Peyer's patch (tissue), 4 donors: ENCODE results near the gene ZNF827.

ENCODE experiments used
- CTCF ChIP-seq, 6 experiments: fragments of 450-650 bp in 4 of 6; fragments of 200-600 bp in 2 of 6; sonication (generic) in 1 of 6; IDR thresholded peaks; one replicate each; pipeline ENCODE4 v1.5.1; 2017 to 2019; ENCODE audit warnings: antibody characterized with exemption in 6 of 6, mild to moderate bottlenecking in 3 of 6, moderate library complexity in 1 of 6
- POLR2A ChIP-seq, 2 donors: fragments of 450-650 bp; IDR thresholded peaks; one replicate each; pipeline ENCODE4 v1.5.1; 2017; ENCODE audit warnings: antibody characterized with exemption in 2 of 2, mild to moderate bottlenecking in 2 of 2, moderate library complexity in 2 of 2

- TF ChIP-seq POLR2A (IDR thresholded peaks at IDR 0.05), result no peak
- TF ChIP-seq CTCF (IDR thresholded peaks at IDR 0.05), result no peak
Measured at GRCh38 chr4:145945431-145946155, 7.0 kb upstream of the ZNF827 start.
